ENCODE results near the gene ZNF530.

- TF ChIP-seq CTCF (conservative IDR thresholded peaks at IDR 0.05) (no peak), ZFX (IDR thresholded peaks at IDR 0.05) (no peak)
Measured at GRCh38 chr19:57599377-57599760, 316 bp upstream of the ZNF530 start.
